C4-2B (cell line): ENCODE measurements around the gene MTIF3.

ENCODE experiments used
- ZFX ChIP-seq: fragments of 450-650 bp; IDR thresholded peaks from 2 replicates; pipeline ENCODE4 v1.6.1; 2017
- TF ChIP-seq, protein P1 (sequence below): fragments of 450-650 bp; conservative IDR thresholded peaks from 2 replicates; pipeline ENCODE4 v1.5.1; 2017; ENCODE audit warnings: mild to moderate bottlenecking

DNA sequence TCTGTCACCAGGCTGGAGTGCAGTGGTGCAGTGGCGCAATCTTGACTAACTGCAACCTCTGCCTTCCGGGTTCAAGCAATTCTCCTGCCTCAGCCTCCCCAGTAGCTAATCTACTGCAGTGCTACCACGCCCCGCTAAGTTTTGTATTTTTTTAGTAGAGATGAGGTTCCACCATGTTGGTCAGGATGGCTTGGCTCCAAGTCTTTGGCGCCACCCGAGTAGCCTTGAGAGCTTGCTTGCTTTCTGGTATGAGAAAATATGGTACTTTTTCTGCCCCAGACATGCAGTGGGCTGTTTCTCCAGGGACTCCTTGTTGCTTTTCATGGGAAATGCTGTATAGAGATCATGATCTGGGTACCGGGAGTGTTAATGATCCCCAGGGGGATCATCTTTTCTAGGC lies 60.5 kb downstream of the MTIF3 start:
- TF ChIP-seq, protein P1, sequence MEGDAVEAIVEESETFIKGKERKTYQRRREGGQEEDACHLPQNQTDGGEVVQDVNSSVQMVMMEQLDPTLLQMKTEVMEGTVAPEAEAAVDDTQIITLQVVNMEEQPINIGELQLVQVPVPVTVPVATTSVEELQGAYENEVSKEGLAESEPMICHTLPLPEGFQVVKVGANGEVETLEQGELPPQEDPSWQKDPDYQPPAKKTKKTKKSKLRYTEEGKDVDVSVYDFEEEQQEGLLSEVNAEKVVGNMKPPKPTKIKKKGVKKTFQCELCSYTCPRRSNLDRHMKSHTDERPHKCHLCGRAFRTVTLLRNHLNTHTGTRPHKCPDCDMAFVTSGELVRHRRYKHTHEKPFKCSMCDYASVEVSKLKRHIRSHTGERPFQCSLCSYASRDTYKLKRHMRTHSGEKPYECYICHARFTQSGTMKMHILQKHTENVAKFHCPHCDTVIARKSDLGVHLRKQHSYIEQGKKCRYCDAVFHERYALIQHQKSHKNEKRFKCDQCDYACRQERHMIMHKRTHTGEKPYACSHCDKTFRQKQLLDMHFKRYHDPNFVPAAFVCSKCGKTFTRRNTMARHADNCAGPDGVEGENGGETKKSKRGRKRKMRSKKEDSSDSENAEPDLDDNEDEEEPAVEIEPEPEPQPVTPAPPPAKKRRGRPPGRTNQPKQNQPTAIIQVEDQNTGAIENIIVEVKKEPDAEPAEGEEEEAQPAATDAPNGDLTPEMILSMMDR = no peak
- TF ChIP-seq ZFX = no peak
